Prostate gland (tissue), 2 donors: ENCODE data around the gene RHOT2. TPM values are rescaled to one million over a fixed set of nuclear protein-coding genes. Genes with fewer than 3 reads are reported as not detected.

Source experiments
- DNase-seq: peaks from one replicate; pipeline ENCODE4 v3.0.0-alpha.2; 2019; ENCODE audit warnings: low spot score
- H3K27ac ChIP-seq, 2 donors: fragments of 200-600 bp; sonication (generic); 2 replicates each; pipeline ENCODE4 v1.5.1; 2017 to 2019
- H3K27me3 ChIP-seq: fragments of 200-600 bp; sonication (generic); replicated peaks from 2 replicates; pipeline ENCODE4 v1.5.1; 2019; ENCODE audit not compliant: insufficient read depth
- H3K36me3 ChIP-seq, 2 donors: fragments of 200-600 bp; sonication (generic); 1 replicate in 1 of 2; 2 replicates in 1 of 2; pipeline versions ENCODE4 v1.5.1 to v1.8.1; 2017 to 2019
- H3K4me1 ChIP-seq: fragments of 200-600 bp; sonication (generic); replicated peaks from 2 replicates; pipeline ENCODE4 v1.5.1; 2019
- H3K4me3 ChIP-seq, 2 donors: fragments of 200-600 bp; sonication (generic); 2 replicates each; pipeline ENCODE4 v1.5.1; 2017 to 2019
- H3K9me3 ChIP-seq: fragments of 200-600 bp; sonication (generic); 2 replicates; pipeline ENCODE4 v1.5.1; 2017
- CTCF ChIP-seq, 4 experiments: fragments of 200-600 bp in 2 of 4; fragments of 450-650 bp in 2 of 4; sonication (generic) in 2 of 4; IDR thresholded peaks; 1 replicate in 3 of 4; 2 replicates in 1 of 4; pipeline ENCODE4 v1.5.1; 2016 to 2019; ENCODE audit warnings: antibody characterized with exemption in 4 of 4, mild to moderate bottlenecking in 2 of 4, moderate library complexity in 2 of 4
- POLR2A ChIP-seq: fragments of 450-650 bp; IDR thresholded peaks from one replicate; pipeline ENCODE4 v1.6.1; 2016; ENCODE audit warnings: antibody characterized with exemption, mild to moderate bottlenecking
- POLR2AphosphoS5 ChIP-seq: sonication (generic); formaldehyde crosslinking; IDR thresholded peaks from one replicate; pipeline ENCODE4 v1.6.1; 2017; ENCODE audit warnings: antibody characterized with exemption
- WGBS: methylation state at CpG from one replicate; pipeline ENCODE4 v1.1.5; 2018; 5-methylcytosine and 5-hydroxymethylcytosine counted together
- intact Hi-C: fragments of 100-400 bp; cut with DNase I; formaldehyde crosslinking; loops from one replicate; pipeline ENCODE4 v1.14.2; 2022
- total RNA-seq, 2 donors: library from RNA; depleted of rRNA; stranded (reverse); fragments of >200 nt; gene quantifications; one replicate each; pipeline ENCODE4 v1.1.0, GENCODE V29; 2016

Gene RHOT2
- total RNA-seq, 2 donors from 2014 or later: 101 to 169 TPM

DNA sequence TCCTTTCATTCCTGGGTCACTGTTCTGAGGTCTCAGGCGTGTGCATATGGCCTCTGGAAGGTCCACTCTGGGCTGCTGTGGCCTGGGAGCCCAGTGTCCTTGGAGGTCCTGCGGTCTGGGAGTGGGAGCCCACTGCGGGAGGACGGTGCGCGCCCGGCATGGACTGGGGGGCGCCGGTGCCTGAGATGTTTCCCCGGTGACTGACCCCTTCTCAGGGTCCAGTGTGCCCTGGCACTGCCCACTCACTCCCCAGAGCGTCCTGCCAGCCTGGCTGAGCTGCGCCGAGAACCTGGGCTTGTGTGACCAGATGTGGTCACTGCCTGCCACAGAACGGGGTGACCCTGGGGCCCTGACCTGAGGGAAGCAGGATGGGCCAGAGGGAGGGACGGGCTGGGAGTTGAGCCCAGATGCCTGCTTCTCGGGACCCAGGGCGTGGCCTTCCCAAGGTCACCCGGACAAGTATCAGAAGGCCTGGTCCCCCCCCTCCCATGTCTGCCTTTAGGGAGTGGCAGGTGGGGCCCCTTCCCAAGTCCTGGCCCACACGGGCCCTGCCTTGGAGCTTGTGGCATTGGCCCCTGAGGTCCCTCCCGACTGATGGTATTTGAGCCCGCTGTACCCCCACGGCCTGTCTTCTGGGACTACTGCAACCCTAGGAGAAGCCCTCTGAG is 6.4 kb downstream of the RHOT2 start:
- Histone ChIP-seq H3K27ac (no peak overlapping the region), H3K9me3 (no peaks in the 10 kb centered on the region), H3K27me3 (no peaks in the 10 kb centered on the region), H3K36me3 (peaks cover 17 to 37% of the 10 kb centered on the region in 2 donors), H3K4me3 (no peak overlapping the region), H3K4me1 (no peaks in the 10 kb centered on the region)
- WGBS: 89% methylated on average over 19 of the region's 22 CpGs
- TF ChIP-seq POLR2A (no peak), CTCF (IDR thresholded peaks at IDR 0.05) (no peak), POLR2AphosphoS5 (no peak)
- no peak for DNase-seq
- intact Hi-C loops: no loop called here

DNA sequence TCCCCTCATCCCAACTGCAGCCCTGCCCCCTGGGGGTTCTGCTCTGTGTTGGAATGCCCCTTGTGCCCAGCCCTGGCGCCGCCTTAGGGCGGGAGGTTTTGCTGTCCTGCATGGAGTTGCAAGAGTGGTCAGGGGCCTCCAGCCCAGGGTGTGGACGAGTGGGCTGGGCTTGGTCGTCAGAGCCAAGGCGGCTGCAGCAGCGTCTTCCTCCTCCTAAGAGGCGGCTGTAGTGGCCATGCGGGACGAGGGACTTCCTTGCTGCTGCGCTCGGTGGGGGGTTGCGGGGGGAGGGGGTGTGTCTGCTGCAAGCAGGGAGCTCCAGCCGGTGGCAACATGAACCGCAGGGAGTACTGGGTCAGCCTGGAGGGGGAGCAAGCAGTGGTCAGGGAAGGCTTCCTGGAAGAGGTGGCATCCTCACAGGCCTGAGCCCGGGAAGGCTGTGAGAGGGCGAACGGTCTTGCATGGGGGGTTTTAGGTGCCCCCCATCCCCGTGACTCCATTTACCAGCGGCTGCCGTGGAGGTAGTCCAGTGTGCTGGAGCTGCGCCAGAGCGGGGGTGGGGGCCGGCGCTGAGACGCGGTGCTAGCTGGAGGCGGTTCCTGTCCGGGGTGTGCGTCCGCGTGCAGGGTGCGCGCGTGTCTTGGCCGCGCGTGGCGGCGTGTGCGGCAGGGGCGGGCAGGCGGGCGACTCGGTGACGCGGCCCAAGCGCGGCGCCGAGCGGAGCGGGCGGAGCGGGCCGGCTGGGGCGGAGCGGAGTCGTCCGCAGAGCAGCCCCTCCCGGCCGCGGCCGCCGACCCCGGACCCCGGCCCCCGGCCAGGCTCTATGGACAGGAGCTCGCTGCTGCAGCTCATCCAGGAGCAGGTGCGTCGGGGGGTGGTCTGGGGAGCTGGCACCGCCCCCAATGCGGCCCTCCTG is 7.3 kb downstream of the RHOT2 start, which contains the start of gene RHBDL1:
Gene RHBDL1 (plus strand): TSS at position 704 of the 916 bp plus-strand sequence. CDS start 120 bp downstream, at position 824.
- 13% methylated on average over 47 of the region's 73 CpGs for WGBS
- Histone ChIP-seq H3K36me3 (peaks cover 17 to 35% of the 10 kb centered on the region in 2 donors), H3K27ac (peak within 1 kb of the TSS in 1 of 2 donors; percentile 33), H3K27me3 (no peaks in the 10 kb centered on the region), H3K4me3 (peak within 1 kb of the TSS; percentile 8 to 18), H3K9me3 (no peaks in the 10 kb centered on the region), H3K4me1 (no peaks in the 10 kb centered on the region)
- intact Hi-C loops: no loop called here
- TF ChIP-seq CTCF (IDR thresholded peaks at IDR 0.05) (no peak), POLR2AphosphoS5 (no peak), POLR2A (no peak)
- DNase-seq: no peak

- DNase-seq: no peak
- Histone ChIP-seq H3K36me3 (peaks cover 14 to 27% of the 10 kb centered on the region in 2 donors), H3K27me3 (no peaks in the 10 kb centered on the region), H3K4me1 (peaks cover 1% of the 10 kb centered on the region), H3K9me3 (no peaks in the 10 kb centered on the region), H3K27ac (peak overlapping the region in 1 of 2 donors; percentile 33), H3K4me3 (peak overlapping the region; percentile 8 to 18)
- no peak for TF ChIP-seq CTCF (IDR thresholded peaks at IDR 0.05)
- no peak for TF ChIP-seq POLR2A
- no peak for TF ChIP-seq POLR2AphosphoS5
- intact Hi-C loops: no loop called here
- WGBS: 34% methylated on average over 9 of the region's 25 CpGs
Observed at GRCh38 chr16:675884-676564, 8.1 kb downstream of the RHOT2 start.

DNA sequence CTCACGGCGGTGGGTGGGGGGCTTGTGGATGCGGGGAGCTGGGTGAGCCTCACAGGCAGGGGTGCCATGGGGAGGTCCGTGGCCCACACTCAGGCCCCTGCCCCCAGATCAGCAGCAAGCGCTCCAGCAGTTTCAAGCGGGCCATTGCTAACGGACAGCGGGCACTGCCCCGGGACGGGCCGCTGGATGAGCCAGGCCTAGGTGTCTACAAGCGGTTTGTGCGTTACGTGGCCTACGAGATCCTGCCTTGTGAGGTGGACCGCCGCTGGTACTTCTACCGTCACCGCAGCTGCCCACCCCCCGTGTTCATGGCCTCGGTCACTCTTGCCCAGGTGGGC is 8.6 kb downstream of the RHOT2 start:
- Histone ChIP-seq H3K4me3 (no peak overlapping the region), H3K9me3 (no peaks in the 10 kb centered on the region), H3K27ac (peak overlapping the region in 1 of 2 donors; percentile 33), H3K36me3 (peaks cover 14 to 22% of the 10 kb centered on the region in 2 donors), H3K27me3 (no peaks in the 10 kb centered on the region), H3K4me1 (peaks cover 5% of the 10 kb centered on the region)
- DNase-seq: no peak
- no peak for TF ChIP-seq POLR2A
- TF ChIP-seq CTCF (IDR thresholded peaks at IDR 0.05): no peak
- TF ChIP-seq POLR2AphosphoS5: no peak
- intact Hi-C loops: no loop called here
- 50% methylated on average over 16 of the region's 21 CpGs for WGBS
